Measurements from ENCODE around the gene MYH14.
A peak's percentile ranks its signal among the peaks of the same experiment; 100 is the strongest.
"Not testable (repeated sequence)": the region's sequence is repeated elsewhere in the genome, so short reads cannot be mapped to it uniquely, and the experiment has no call there.

MYH14 gene

GRCh38 chr19:50321831-50322230 is 118.4 kb downstream of the MYH14 start:
- DNase-seq = no peak

- DNase-seq = no peak
Observed at GRCh38 chr19:50322234-50322633, 118.8 kb downstream of the MYH14 start.

- DNase-seq = no peak
Observed at GRCh38 chr19:50322931-50323781, 119.7 kb downstream of the MYH14 start.

- no peak for DNase-seq
Observed at GRCh38 chr19:50323782-50324133, 120.3 kb downstream of the MYH14 start.

GRCh38 chr19:50324331-50324730 is 120.9 kb downstream of the MYH14 start:
- no peak for DNase-seq

- DNase-seq = peak; percentile 18
Observed at GRCh38 chr19:50325310-50326100, 122.1 kb downstream of the MYH14 start.

GRCh38 chr19:50326101-50326664 is 122.8 kb downstream of the MYH14 start:
- DNase-seq = no peak

- no peak for DNase-seq
Observed at GRCh38 chr19:50327013-50327412, 123.6 kb downstream of the MYH14 start.

GRCh38 chr19:50327461-50328223 is 124.2 kb downstream of the MYH14 start:
- no peak for DNase-seq

GRCh38 chr19:50328224-50328872 is 124.9 kb downstream of the MYH14 start:
- no peak for DNase-seq

GRCh38 chr19:50328873-50329145 is 125.4 kb downstream of the MYH14 start:
- no peak for DNase-seq

- DNase-seq = peak; percentile 91
Observed at GRCh38 chr19:50329146-50329925, 125.9 kb downstream of the MYH14 start, which contains the start of gene KCNC3. TSS of gene KCNC3 (minus strand) at chr19:50329377. CDS start at chr19:50329082, 295 bp downstream.

- not testable (repeated sequence) for DNase-seq
Observed at GRCh38 chr19:50329926-50330294, 126.5 kb downstream of the MYH14 start.

- peak; percentile 12 for DNase-seq
Observed at GRCh38 chr19:50330365-50331078, 127.1 kb downstream of the MYH14 start.

- no peak for DNase-seq
Observed at GRCh38 chr19:50331221-50331993, 128.0 kb downstream of the MYH14 start.

GRCh38 chr19:50331994-50332243 is 128.5 kb downstream of the MYH14 start:
- no peak for DNase-seq

- no peak for DNase-seq
Observed at GRCh38 chr19:50332244-50333038, 129.0 kb downstream of the MYH14 start.

- peak; percentile 77 for DNase-seq
Observed at GRCh38 chr19:50333235-50333736, 129.9 kb downstream of the MYH14 start.
